HG03432 (cell line): Measurements from ENCODE around the gene RAP1B.
"Not testable (repeated sequence)": the region's sequence is repeated elsewhere in the genome, so short reads cannot be mapped to it uniquely, and the experiment has no call there.

ENCODE experiments used
- ATAC-seq: cut with Tn5 transposase; IDR thresholded peaks from one replicate; pipeline ENCODE4 v1.9.1; 2021; ENCODE audit warnings: mild to moderate bottlenecking, moderate library complexity; ENCODE audit not compliant: unreplicated experiment

RAP1B gene

DNA sequence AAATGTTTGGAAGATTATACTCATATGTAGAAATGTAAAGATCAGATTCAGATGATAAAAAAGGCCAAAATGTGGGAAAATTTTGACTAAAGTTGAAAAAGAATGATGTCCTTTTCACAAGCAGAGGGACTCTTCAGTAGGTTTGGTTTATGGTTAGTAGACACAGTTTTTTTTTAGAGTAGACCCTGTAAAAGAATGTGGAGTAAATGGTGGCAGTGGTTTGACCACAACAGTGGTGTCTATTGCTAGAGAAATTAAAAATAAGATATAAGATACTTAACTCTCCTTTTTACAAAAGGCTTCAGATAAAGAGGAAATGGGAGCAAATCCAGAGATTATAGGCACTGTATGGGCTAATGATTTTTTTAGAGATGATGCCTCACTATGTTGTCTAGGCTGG lies 21.8 kb downstream of the RAP1B start:
- ATAC-seq: no peak

DNA sequence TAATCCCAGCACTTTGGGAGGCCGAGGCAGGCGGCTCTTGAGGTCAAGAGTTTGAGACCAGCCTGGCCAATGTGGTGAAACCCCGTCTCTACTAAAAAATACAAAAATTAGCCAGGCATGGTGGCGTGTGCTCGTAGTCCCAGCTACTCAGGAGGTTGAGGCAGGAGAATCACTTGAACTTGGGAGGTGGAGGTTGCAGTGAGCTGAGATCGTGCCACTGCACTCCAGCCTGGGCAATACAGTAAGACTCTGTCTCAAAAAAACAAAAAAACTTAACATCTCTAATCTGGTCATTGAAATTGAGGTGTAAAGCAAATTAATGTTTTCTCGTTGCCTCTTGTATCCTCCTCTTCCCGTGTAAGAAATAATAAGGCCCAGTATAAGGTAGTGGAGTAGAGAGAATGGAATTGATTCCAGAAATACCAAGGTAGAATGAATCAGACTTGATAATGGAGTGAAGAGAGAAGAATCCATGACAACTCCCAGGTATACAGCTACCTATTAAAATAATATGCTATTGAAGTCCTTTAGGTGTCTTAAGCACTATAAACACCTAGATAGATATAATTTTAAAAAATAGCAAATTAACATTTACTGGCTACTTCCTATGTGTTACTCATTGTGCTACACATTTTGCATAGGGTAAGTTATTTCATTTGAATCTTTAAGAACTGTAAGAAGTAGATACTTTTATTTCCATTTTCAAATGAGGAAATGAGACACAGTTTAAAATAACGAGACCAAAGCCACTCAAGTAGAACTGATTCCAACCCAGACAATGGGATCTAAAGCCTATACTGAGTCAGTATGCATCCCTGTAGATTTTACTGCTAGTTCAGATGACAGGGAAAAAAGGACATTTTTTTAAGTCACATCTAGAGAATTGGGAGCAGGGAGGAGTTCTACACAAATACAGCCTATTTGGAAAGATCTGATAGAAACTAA lies 23.2 kb downstream of the RAP1B start:
- ATAC-seq: peak; percentile 38

DNA sequence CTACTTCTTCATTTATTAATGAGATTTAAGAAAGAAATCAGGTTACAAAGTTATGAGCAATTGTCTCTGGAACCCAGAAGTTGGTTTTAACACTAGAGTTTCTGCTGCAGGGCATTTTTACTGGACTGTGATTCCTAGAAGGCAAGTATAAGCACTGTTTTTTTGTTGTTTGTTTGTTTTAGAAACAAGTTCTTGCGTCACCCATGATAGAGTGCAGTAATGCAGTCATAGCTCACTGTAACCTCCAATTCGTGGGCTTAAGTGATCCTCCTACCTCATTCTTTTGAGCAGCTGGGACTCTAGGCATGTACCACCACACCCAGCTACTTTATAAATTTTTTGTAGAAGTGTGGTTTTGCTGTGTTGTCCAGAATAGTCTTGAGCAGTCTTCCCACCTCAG lies 25.6 kb downstream of the RAP1B start:
- no peak for ATAC-seq

DNA sequence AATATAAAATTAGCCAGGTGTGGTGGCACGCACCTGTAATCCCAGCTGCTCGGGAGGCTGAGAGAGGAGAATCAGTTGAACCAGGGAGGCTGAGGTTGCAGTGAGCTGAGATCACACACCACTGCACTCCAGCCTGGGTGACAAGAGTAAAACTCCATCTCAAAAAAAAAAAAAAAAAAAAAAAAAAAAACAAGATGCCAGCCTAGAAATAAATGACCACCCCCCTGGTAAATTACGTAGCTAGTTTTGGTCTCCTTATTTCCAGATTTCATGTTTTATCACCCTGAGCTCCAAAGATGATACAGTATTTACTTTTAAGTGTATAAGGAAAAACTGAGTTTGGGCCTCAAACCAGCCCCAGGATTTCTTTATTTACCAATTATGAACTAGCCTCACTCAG lies 26.7 kb downstream of the RAP1B start:
- not testable (repeated sequence) for ATAC-seq

DNA sequence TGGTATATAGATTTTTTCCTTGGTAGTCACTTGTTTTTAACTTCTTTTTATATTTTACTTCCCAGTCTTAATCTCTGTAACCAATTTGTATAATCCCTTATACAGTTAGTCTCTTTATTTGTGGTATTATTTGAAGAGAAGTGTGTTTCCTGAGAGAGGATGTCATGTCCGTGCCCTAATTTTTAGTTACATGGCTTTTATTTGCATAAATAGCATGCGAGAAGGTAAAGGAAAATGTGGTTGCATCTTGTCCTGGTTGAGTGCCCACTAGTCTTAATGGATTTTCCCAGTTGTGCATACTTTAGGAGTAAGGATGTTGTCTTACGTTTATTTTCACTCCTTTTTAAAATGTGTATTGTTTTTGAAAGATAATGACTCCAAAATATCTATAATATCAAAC lies 27.5 kb downstream of the RAP1B start:
- no peak for ATAC-seq

DNA sequence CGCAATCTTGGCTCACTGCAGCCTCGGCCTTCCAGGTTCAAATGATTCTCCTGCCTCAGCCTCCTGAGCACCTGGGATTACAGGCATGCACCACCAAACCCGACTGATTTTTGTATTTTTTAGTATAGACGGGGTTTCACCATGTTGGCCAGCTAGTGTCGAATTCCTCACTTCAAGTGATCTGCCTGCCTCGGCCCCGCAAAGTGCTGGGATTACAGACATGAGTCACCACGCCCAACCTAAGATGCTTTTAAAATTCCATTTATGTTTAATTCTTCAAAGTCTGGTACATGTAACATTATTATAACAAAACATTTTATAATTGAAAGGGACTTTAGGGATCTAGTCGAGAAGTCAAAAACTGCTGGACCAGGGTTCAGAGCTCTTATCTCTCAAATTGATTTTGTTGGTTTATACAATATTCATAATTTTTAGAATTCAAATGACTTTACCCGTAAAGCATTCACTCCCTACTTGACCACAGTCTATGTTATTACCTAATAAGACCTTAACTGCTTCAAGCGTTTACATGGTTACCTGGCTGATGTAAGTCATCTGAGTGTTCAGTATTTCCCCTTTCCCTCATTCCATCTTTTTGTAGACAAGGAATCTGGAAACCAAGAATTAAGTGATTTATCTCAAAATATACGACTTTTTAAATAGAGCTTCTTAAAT lies 28.2 kb downstream of the RAP1B start:
- no peak for ATAC-seq

DNA sequence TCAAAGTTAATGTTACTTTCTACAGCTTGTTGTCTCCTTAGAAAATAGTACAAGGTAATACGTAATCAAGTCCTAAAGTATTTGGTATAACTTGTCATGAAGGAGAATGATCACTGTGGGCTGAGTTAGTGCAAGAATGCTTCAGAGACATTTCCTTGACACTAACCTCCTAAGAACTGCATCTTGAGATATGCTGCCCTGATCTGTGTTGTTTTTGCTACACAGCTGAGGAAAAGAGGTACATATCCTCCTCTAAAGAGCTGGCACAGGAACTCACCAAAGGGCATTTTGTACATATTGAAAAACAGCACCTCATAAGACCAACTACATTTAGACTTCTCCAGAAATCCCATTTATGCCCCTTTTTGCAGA lies 28.7 kb downstream of the RAP1B start:
- ATAC-seq: no peak

DNA sequence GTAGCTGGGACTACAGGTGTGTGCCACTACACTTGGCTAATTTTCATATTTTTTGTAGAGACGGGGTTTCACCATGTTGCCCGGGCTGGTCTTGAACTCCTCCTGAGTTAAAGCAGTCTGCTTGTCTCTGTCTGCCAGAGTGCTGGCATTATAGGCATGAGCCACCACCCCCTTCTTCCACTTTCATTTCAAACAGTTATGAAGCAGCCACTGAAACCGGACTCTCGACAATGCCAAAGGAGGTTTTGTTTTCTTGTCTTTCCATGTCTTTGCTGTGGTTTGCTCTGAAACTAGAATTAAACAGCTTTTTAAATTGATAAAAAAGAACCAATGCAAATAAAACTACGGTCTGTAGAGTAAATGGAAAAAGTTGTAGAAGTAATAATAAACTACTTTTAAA lies 30.4 kb downstream of the RAP1B start:
- peak; percentile 94 for ATAC-seq

DNA sequence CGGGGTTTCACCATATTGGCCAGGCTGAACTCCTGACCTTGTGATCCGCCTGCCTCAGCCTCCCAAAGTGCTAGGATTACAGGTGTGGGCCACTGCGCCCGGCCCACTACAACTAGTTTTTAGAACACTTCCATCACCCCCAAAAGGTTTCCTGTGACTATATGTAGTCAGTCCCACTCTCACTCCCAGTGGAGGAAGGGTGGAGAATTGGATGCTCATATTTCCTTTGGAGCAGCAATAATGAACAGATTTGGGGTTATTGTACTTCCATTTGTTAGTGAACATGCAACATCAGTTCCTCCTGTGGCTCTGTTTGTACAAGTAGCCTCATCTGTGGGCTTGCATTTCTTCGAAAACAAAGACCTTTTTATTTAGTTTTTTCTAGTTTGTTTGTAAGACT lies 35.8 kb downstream of the RAP1B start:
- ATAC-seq: no peak

DNA sequence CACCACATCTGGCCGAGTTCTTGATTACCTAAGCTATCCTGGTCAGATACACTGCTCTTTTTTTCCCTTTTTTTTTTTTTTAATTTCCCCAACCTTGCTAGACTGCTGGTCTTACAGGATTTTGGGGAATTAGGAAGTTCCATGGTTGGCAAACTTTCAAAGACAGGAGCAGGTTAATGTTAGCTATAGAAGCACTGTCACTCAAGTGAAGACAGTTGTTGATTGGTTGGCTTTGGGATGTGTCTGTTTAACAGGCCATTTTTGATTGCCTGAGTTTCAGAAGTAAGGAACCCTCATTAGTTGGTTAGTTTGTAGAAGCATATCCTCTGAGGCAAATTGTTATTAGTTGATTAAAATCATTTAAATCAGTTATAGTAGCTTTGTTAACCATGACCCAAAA lies 36.8 kb downstream of the RAP1B start:
- no peak for ATAC-seq

DNA sequence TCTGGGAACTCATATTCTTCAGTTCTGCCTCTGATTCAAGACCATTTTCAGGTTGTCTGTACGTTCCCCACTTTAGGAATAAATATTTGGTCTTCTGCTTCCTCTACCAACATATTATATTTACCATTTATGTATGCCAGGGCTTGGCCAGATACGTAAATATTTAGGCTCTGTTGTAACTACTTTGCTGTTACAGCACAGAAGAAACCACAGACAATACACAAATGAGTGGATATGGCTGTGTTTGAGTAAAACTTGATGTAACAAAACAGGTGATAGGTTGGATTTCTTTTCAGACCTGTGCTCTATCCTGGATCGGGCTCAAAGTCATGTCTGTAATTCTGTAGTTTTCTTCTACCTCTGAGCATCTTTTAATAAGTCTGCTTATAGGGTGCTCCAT lies 37.5 kb downstream of the RAP1B start:
- ATAC-seq: no peak

DNA sequence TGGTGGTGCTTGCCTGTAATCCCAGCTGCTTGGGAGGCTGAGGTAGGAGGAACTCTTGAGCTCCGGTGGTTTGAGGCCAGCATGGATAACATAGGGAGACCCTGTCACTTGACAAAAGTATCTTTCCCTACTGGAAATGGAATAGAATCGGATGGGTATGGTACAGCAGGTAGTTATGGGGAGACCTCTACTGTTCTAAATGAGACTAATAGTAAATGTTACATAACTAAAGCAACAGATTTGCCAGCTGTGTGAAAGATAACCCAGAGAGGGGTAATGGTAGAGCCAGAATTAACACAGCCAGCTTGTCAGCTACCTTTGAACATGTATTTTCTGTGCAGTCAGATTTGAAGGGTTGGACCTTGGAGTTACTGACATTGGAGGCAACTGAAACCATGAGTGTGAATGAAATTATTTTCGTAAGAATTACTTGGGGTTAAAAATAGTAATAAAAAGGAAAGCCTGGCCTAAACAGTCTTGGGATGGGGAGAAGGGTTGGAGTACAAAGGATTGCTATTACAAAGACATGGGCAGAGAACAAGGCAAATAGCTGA lies 54.4 kb downstream of the RAP1B start:
- no peak for ATAC-seq

DNA sequence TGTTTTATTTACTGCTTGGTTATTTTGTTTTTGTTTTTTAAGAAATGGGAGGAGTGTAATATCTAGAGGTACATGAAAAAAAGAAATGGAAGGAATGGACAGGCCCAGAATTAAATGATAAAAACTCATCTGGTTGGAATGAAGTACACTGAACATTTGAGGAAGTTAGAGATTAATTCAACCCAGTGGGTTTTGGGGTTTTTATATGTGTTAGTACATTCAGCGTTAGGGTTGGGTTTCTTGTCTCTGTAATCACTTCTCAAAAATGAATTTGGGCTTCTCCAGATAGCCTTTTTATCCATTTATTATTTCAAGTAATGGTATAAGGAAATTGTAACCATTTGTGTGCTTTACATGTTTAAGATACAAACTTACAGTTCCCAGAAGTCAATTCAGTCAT lies 56.6 kb downstream of the RAP1B start:
- no peak for ATAC-seq

DNA sequence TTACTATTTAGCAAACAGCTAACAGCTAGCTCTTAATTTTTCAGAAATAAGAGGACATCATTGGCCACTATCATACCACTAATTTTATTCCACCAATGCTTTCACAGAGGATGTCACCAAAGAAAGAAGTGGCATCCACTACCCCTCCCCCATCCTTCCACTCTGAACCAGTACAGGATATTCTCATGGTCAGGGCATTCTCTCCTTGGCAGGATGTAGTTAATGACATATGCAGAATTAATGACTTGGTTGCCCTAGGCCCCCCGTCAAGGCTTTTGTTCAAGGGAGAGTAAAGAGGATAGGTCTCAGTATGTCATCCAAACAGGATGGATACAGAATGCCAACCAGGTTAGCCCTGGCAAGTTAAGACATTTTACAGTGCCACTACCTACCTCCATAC lies 57.2 kb downstream of the RAP1B start:
- no peak for ATAC-seq

DNA sequence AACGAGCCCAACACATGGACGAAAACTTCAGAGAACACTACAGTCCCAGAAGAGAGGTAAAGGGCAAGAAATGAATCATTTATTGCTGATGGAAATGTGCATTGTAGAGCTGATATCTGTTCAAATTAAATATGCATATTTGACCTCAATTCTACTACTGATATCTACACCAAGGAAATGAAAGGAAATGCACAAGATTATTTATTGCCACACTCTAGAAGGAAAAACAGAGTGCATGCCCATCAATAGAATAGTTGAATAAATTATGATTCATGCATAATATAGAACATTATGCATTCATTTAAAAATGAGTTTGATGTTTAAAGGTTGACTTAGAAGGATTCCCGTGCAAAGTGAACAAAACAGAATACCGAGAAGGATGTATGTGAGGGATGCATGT lies 60.5 kb downstream of the RAP1B start:
- ATAC-seq: no peak

DNA sequence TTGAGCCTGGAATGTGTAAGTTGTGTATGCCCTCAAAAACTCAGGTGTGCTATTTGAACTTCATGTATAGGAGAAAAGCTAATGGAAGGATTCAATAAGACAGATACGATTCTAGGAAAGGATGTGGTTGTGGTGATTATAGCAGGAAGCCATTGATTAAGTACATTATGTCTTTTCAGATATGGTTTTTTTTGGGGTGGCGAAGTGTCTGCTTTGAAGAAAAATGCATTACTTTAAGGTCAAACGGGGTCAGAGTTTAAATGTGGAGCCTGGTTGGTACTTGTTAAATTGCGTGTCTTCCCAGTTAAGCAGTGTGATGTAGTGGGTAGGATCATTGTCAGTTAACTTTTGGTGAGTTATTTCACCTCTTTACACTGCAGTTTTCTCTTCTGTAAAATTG lies 63.1 kb downstream of the RAP1B start:
- no peak for ATAC-seq

DNA sequence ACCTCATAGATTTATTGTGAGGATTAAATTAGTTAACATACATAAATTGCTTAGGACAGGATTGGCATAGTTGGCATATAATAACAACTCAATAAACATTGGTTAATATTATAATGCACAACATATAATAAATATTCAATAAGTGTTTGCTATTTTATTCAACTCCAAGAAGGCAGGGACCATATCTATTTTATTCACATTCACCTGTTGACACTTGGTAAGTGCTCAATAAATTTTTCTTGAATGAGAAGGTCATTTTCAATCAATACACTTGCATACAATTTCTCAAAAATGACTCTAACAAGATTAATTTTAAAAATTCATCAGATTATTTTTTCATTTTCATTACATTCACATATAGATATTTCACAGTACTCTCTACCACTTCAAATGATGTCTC lies 63.7 kb downstream of the RAP1B start:
- ATAC-seq: no peak

DNA sequence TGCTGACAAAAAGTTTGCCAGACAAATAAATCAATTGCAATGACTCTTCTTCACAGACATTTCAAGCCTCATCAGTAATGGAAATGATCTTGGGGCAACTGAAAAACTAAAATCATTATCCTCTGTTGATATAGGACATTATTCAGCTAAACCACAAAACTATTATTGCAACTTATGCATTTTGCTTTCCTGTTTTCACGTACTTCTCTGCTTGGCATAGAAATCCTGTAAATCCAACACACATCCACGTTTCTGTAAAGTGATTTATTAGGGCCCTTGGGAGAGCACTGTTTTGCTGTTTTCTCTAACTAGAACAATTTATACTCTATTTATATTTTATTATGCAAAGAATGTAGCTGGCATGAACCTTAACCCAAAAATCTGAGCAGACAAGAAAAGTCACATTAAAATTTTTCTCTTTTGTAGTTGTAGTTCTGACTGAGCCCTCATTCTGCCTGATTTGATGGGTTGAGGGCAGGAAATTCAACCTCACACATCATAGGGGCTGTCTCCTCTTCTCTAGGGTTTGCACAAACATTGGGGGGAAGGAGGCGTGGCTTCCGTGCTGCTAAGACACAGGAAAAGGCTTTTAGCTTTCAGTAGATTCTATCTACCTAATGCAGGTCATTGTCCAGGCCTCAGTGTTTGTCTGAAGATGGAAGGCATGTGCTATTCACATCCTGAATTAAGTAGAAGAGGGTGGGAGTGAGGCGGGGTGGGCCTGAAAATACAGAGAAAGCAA lies 64.6 kb downstream of the RAP1B start:
- no peak for ATAC-seq

DNA sequence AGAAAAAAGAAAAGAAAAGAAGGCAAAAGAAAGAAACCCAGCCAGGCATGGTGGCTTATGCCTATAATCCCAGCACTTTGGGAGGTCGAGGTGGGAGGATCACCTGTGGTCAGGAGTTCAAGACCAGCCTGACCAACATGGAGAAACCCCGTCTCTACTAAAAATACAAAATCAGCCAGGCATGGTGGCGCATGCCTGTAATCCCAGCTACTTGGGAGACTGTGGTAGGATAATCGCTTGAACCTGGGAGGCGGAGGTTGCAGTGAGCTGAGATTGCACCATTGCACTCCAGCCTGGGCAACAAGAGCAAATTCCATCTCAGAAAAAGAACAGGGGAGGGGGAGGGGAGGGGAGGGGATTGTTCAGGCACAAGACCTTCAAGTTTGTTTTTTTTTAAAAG lies 66.2 kb downstream of the RAP1B start:
- ATAC-seq: not testable (repeated sequence)

DNA sequence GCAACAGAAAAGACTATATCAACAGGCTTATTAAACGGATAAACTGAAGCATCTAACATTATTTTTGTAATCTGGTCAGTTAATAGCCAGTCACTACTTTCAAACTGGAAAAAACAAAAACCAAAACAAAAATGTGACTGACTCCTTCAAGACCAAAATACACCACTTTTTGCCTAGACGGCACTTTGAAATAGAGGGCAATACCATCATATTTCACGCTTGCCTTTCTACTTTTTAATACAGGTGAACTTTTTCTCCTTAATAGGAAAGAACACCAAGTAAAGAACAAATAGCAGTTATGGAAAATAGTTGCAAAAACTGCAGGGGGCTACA lies 75.5 kb downstream of the RAP1B start:
- ATAC-seq: peak; percentile 6
